Fibroblast of the aortic adventitia (primary cell): ENCODE results near the gene TSHZ2. TPM values are rescaled to one million over a fixed set of nuclear protein-coding genes. Genes with fewer than 3 reads are reported as not detected.

Source experiments
- DNase-seq: peaks from one replicate; pipeline ENCODE4 v3.0.0-alpha.2; 2010; ENCODE audit warnings: low read depth
- H3K4me3 ChIP-seq: 2 replicates; pipeline ENCODE4 v1.5.1; 2011; ENCODE audit warnings: low read depth, mild to moderate bottlenecking, control low read depth, low read length, moderate library complexity
- total RNA-seq: library from RNA; depleted of rRNA; stranded (reverse); fragments of >200 nt; gene quantifications from 2 replicates; pipeline ENCODE4 v1.2.3, GENCODE V29; 2012; ENCODE audit warnings: low replicate concordance
- TF ChIP-seq, protein P1 (sequence below): IDR thresholded peaks from 2 replicates; pipeline ENCODE4 v1.5.1; 2011; ENCODE audit warnings: mild to moderate bottlenecking, low read length, control low read depth, inconsistent platforms; ENCODE audit not compliant: insufficient read depth

The TSHZ2 gene
- total RNA-seq, 1 donor: 6.9 TPM

- TF ChIP-seq, protein P1, sequence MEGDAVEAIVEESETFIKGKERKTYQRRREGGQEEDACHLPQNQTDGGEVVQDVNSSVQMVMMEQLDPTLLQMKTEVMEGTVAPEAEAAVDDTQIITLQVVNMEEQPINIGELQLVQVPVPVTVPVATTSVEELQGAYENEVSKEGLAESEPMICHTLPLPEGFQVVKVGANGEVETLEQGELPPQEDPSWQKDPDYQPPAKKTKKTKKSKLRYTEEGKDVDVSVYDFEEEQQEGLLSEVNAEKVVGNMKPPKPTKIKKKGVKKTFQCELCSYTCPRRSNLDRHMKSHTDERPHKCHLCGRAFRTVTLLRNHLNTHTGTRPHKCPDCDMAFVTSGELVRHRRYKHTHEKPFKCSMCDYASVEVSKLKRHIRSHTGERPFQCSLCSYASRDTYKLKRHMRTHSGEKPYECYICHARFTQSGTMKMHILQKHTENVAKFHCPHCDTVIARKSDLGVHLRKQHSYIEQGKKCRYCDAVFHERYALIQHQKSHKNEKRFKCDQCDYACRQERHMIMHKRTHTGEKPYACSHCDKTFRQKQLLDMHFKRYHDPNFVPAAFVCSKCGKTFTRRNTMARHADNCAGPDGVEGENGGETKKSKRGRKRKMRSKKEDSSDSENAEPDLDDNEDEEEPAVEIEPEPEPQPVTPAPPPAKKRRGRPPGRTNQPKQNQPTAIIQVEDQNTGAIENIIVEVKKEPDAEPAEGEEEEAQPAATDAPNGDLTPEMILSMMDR: no peak
Measured at GRCh38 chr20:53171065-53171464, 198.9 kb downstream of the TSHZ2 start.

DNA sequence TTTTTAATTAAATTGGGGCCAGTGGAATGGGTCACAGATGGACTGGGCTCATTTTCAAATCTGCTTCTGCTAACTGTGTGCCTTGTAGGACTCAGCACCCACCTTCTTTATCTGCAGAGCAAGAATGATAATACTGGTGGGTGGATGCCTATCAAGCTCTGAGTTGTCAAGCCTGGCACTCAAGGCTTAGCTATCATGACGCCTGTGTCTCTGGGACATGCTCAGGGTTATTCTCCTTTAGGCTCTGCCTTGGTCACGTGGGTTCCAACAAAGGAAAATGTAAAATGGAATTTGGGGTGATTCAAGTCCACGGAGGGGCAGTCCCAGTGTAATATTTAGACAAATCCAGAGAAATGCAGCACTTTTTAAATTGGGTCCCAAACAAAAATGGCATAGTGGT is 202.3 kb downstream of the TSHZ2 start:
- TF ChIP-seq, protein P1: no peak
- no peak for DNase-seq
- H3K4me3 ChIP-seq: no peak overlapping the region

More at GRCh38 chr20:53171065-53171464, 198.9 kb downstream of the TSHZ2 start:
- no peak for DNase-seq
- no peak overlapping the region for H3K4me3 ChIP-seq

DNA sequence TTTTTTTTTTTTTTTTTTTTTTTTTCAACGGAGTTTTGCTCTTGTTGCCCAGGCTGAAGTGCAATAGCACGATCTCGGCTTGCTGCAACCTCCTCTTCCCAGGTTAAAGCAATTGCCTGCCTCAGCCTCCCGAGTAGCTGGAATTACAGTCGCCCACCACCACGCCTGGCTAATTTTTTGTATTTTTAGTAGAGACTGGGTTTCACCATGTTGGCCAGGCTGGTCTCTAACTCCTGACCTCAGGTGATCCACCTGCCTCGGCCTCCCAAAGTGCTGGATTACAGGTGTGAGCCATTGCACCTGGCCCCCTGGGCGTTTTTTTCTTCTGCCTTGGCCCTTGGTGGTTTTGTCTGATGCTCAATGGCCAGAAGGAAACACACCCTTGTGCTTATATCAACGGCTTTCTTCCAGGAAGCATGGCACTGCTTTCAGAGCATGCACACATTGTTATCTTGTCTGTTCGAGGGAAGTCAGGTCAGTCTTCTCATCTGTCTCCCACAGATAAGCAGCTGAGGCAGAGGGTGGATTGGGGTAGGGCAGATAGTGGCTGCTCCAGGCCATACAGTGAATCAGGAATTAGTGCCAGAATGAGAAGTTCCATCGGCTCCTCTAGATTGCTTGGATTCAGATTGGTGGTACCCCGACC is 203.1 kb downstream of the TSHZ2 start:
- TF ChIP-seq, protein P1: no peak
- H3K4me3 ChIP-seq: no peak overlapping the region
- no peak for DNase-seq

GRCh38 chr20:53176134-53176533 is 204.0 kb downstream of the TSHZ2 start:
- DNase-seq: no peak
- H3K4me3 ChIP-seq: no peak overlapping the region
- TF ChIP-seq, protein P1: no peak

GRCh38 chr20:53177687-53178086 is 205.5 kb downstream of the TSHZ2 start:
- no peak for DNase-seq
- TF ChIP-seq, protein P1: no peak
- H3K4me3 ChIP-seq: no peak overlapping the region

DNA sequence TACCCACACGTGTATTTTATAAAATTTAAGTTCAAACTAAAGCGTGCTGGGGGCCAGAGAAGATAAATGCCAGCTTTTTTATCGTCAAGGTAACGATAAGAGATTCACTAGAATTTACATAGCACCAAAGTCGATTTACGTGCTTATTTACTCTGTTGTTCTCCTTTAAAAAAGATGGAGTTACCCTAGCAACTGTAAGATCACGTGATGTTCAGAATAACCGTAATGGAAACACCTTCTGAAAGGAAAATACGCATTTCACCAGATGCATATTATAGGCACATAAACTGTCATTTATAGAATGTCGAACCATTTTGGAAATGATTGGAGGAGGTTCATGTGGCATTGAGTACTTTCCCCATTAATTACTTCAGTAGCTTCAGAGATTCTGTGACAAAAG is 207.6 kb downstream of the TSHZ2 start:
- no peak for DNase-seq
- no peak overlapping the region for H3K4me3 ChIP-seq
- TF ChIP-seq, protein P1: no peak

DNA sequence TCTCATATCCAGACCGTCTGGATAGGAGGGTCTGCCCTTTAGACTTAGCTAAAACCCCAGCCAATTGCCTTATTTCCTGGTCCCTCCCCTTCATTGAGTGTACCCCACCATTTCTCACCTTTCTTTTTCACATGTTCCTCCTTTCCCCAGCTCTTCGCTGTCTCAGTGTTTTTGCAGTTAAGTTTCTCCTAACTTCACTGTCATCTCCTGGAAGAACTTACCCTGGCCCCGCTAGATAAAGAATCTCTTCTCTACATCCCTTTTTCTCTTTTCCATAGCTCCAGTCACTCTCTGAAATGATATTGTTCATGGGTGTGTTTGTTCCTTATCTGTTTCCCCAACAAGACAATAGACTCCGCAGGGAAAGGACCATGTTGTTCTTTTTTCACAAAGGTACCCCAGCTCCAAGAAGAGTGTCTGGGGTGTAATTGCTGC is 208.8 kb downstream of the TSHZ2 start:
- H3K4me3 ChIP-seq: no peak overlapping the region
- no peak for DNase-seq
- TF ChIP-seq, protein P1: no peak
